GM10266 (cell line): ENCODE results near the gene JUN.
"Not testable (repeated sequence)": the region's sequence is repeated elsewhere in the genome, so short reads cannot be mapped to it uniquely, and the experiment has no call there.

Source experiments
- DNase-seq: peaks from one replicate; pipeline ENCODE4 v3.0.0; 2012; ENCODE audit errors: extremely low spot score
- TF ChIP-seq, protein P1 (sequence below): IDR thresholded peaks from 2 replicates; pipeline ENCODE4 v1.5.1; 2012; ENCODE audit warnings: mild to moderate bottlenecking, low read depth; ENCODE audit not compliant: control insufficient read depth, insufficient read depth; ENCODE audit errors: missing control alignments

The JUN gene

DNA sequence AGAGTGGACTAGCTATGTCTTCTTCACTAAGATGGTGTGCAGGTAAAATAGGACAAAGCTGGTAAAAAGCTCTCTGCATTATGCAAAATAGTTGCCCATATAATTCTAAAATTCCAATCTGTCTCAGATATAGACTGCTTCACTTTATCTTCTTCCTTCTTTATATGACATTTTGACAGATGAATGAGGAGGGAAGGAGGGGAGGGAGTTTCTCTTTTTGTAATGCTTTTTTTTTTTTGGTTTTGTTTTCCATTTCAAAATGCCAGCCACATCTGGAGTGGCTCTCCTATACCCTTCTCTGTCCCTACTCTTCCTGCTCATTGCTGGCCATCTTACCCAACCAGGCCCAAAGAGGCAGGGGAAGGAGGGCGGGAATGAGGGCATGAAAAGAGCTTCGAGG, 24.2 kb upstream of the JUN start:
- TF ChIP-seq, protein P1, sequence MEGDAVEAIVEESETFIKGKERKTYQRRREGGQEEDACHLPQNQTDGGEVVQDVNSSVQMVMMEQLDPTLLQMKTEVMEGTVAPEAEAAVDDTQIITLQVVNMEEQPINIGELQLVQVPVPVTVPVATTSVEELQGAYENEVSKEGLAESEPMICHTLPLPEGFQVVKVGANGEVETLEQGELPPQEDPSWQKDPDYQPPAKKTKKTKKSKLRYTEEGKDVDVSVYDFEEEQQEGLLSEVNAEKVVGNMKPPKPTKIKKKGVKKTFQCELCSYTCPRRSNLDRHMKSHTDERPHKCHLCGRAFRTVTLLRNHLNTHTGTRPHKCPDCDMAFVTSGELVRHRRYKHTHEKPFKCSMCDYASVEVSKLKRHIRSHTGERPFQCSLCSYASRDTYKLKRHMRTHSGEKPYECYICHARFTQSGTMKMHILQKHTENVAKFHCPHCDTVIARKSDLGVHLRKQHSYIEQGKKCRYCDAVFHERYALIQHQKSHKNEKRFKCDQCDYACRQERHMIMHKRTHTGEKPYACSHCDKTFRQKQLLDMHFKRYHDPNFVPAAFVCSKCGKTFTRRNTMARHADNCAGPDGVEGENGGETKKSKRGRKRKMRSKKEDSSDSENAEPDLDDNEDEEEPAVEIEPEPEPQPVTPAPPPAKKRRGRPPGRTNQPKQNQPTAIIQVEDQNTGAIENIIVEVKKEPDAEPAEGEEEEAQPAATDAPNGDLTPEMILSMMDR, result no peak
- no peak for DNase-seq

DNA sequence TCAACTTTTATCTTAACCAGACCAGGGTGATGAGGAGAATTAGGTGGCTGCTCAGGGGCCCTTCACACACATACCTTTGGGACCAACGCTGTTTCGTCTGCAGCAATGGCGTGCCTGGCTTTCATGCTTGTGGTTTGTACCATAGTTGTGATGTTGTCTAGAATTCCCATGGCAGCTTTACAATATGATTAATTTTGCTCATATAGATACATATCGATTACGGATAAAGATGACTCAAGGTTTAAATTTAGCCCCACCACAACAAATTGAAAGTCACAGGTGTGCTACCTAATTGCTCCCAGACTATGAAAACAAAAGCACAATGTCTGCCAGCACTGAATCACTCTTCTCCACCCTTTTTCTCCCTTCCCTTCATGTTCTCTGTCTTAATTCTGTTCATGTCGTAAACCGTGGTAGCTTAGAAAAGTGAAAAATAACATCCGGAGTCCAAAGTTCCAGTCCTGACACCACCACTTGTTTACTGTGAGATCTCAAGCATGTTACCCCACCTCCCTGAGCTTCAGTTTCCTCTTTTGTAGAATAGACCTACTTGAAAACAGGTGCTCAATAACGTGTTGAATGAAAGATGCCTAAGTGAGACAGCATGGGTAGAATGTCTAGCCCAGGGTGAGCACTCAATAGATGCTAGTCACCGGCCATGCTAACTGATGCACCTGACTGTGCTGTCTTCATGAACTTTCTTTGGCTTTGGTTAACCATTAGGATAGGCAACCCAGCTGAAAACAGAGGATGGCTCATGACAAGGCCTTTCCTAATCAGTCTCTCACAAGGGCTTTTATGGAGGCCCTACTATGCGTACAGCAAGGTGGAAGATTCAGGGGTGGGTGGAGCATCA, 22.1 kb upstream of the JUN start:
- TF ChIP-seq, protein P1, result no peak
- DNase-seq, result no peak

DNA sequence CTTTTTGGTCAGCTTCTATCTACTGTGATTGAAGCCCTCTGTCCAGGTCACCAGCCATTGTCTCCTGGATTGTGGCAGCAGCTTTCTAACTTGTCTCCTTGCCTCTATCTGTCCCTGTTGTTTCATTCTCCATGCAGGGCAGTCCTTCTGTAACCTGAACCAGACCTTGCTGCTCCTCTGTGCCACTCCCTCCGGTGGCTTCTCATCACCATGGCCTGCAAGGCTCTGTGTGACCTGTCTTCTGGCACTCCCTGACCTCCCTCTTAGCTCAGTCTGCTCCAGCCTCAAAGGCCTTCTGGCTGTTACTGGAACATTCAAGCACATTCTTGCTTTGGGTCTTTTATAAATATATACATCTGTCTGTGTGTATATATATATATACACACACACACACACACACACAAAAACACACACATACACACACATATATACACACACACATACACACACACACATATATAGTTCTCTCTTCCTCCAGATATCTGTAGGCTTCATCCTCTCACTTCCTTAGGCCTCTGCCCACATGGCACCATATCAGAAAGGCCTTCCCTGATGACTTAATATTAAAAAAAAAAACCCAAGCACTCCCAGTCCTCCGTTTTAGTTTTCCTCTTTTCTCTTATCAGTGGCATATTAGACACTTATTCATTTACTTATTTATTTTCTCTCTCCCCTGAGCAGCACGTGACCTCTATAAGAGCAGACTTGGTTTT, 21.2 kb upstream of the JUN start:
- TF ChIP-seq, protein P1, result no peak
- no peak for DNase-seq

DNA sequence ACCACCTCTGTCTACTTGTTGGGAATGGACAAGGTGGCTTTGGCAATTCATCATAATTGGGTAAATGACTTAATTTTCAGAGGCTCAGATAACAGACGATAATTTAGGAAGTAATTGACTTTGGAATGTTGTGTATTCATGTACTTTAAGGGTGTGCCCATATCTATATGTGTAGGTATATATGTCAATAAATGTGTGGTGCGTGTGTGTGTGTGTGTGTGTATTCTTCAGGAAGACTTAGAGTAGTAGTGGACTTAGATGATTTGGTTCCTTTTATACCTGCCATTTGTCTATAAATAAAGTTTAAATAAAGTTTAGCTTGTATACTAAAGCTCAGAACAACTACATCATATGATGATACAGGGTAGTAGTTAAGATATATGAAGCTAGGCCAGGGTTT, 20.0 kb upstream of the JUN start:
- TF ChIP-seq, protein P1, result no peak
- DNase-seq, result no peak

DNA sequence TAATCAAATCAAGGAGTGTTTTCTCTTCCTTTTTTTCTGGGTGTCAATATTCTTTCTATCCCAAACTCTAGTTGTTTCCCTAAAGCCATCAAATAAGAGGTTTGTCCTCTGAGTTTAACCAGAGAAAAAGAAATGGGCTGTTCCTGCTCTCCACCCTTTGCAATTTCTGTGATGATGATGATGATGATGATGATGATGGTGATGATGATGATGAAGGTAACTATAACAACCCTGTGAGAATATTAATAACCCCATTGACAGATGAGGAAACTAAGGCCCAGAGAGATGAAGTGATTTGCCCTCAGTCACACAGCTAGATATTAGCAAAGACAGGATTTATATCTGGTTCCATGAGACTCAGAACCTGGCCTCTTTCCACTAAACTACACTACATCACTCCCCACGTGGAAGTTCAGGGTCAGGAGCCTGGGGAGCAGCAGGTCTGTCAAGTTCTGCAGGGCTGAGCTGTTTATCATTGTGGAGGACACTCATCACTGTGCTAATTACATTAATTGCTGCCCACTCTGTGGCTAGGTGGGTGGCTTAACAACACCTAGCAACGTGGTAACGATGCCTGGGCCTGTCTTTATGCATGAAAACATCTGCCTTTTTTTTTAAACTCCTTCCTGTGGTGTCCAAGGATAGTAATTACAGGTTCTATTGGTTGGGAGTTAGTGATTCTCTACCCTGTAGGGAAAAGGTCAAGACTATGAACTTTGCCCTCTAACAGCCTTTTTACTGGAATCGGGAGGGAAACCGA, 19.0 kb upstream of the JUN start:
- DNase-seq, result no peak
- TF ChIP-seq, protein P1, result no peak

DNA sequence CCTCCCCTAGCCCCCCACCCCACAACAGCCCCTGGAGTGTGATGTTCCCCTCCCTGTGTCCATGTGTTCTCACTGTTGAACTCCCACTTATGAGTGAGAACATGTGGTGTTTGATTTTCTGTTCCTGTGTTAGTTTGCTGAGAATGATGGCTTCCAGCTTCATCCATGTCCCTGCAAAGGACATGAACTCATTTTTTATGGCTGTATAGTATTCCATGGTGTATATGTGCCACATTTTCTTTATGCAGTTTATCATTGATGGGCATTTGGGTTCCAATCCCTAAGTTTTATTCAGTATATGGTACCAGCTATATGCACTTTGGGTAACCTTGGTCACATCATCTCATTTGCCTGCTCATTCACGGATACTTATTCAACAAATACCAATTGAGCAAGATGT, 17.4 kb upstream of the JUN start:
- not testable (repeated sequence) for DNase-seq

DNA sequence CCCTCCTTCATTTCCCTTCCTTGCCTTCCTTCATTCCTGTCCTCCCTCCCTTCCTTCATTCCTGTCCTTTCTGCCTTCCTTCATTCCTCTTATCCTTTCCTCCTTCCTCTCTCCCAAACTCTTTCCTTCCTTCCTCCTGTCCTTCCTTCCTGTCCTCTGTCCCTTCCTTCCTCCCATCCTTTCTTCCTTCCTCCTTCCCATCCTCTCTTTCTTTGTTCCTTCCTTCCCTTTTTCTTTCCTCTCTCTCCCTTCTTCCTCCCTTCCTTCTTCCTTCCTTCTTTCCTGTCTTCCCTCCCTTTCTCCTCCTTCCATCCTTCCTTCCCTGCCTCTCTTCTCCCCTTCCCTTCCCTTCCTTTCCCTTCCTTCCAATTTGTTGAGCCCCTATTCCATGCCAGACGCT, 15.8 kb upstream of the JUN start:
- no peak for DNase-seq
- TF ChIP-seq, protein P1, result no peak
